Retina (tissue), 1 donor: ENCODE data around the gene PADI3.
A peak's percentile ranks its signal among the peaks of the same experiment; 100 is the strongest.

Source experiments
- DNase-seq: peaks from one replicate; pipeline ENCODE4 v3.0.0-alpha.2; 2016

PADI3 gene

GRCh38 chr1:17248781-17249180 lies at the start of gene PADI3:
Gene PADI3 (plus strand): TSS chr1:17249098. CDS start chr1:17249138, 40 bp downstream.
- no peak for DNase-seq

GRCh38 chr1:17199267-17200044 lies 49.4 kb upstream of the PADI3 start:
- DNase-seq = no peak

- DNase-seq = no peak
These were observed 48.7 kb upstream of the PADI3 start for GRCh38 chr1:17200246-17200645.

- DNase-seq = no peak
These were observed 48.1 kb upstream of the PADI3 start for GRCh38 chr1:17200756-17201155.

GRCh38 chr1:17201201-17202021 lies 47.5 kb upstream of the PADI3 start:
- DNase-seq = no peak

- no peak for DNase-seq
These were observed 44.1 kb upstream of the PADI3 start, which contains the start of gene PADI1 for GRCh38 chr1:17204546-17205440. Gene PADI1 (plus strand): TSS chr1:17205128. CDS start chr1:17205218, 90 bp downstream.

- DNase-seq = no peak
These were observed 43.2 kb upstream of the PADI3 start for GRCh38 chr1:17205652-17206051.

GRCh38 chr1:17206196-17206595 lies 42.7 kb upstream of the PADI3 start:
- DNase-seq = no peak

GRCh38 chr1:17207046-17207445 lies 41.9 kb upstream of the PADI3 start:
- DNase-seq = no peak

- DNase-seq = no peak
These were observed 41.4 kb upstream of the PADI3 start for GRCh38 chr1:17207540-17207939.

GRCh38 chr1:17207966-17208418 lies 40.9 kb upstream of the PADI3 start:
- no peak for DNase-seq

- no peak for DNase-seq
These were observed 40.4 kb upstream of the PADI3 start for GRCh38 chr1:17208546-17208945.

- peak; percentile 13 for DNase-seq
These were observed 39.5 kb upstream of the PADI3 start for GRCh38 chr1:17209430-17209829.

GRCh38 chr1:17210176-17210575 lies 38.7 kb upstream of the PADI3 start:
- no peak for DNase-seq

GRCh38 chr1:17211377-17211776 lies 37.5 kb upstream of the PADI3 start:
- DNase-seq = no peak

- DNase-seq = no peak
These were observed 36.9 kb upstream of the PADI3 start for GRCh38 chr1:17212009-17212408.

GRCh38 chr1:17212487-17213121 lies 36.3 kb upstream of the PADI3 start:
- DNase-seq = peak; percentile 56

- peak; percentile 31 for DNase-seq
These were observed 35.6 kb upstream of the PADI3 start for GRCh38 chr1:17213148-17213781.

- no peak for DNase-seq
These were observed 35.1 kb upstream of the PADI3 start for GRCh38 chr1:17213782-17214148.

- no peak for DNase-seq
These were observed 33.9 kb upstream of the PADI3 start for GRCh38 chr1:17214876-17215544.

GRCh38 chr1:17215545-17215890 lies 33.4 kb upstream of the PADI3 start:
- DNase-seq = no peak
